ENCODE data around the gene KCNC2. TPM values are rescaled to one million over a fixed set of nuclear protein-coding genes. Genes with fewer than 3 reads are reported as not detected.

The KCNC2 gene
- total RNA-seq (not detected), polyA plus RNA-seq (not detected)

DNA sequence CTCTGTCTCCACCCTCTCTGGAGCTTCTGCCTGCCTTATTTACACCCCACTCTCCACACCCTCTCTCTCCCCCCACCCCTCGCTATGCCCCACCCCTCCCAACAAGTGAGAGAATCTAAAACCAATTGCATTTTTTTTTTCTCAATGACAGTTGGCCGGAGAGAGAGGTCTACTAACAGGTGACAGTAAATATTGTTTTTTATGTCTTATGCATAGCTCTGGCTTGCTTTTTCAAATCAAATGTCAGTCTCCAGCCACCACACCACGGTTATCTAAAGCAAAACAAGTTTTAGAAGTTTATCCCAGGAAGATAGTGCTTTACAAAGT, at the start of gene KCNC2:
KCNC2 (minus strand) TSS at position 28 of the 327 bp plus-strand sequence.
- Mint-ChIP-seq H3K9me3 (peaks cover 0 to 22% (median 9%) of the 10 kb centered on the region in 8 donors), H3K27ac (peak within 1 kb of the TSS in 1 of 7 donors; percentile 81), H3K36me3 (no peaks in the 10 kb centered on the region), H3K4me1 (peaks cover 5 to 16% (median 8%) of the 10 kb centered on the region in 4 donors), H3K4me3 (peak within 1 kb of the TSS in 3 of 8 donors; percentile 10 to 59 (median 22)), H3K27me3 (peaks cover 30 to 43% of the 10 kb centered on the region in 2 donors)
- H3K27me3 ChIP-seq (ENCODE audit: insufficient read depth, low read length): peaks cover 17% of the 10 kb centered on the region
- intact Hi-C loops (cut with micrococcal nuclease): no loop called here
- ChIA-PET CTCF (ENCODE audit: partially characterized antibody) (no interaction called here), POLR2A (ENCODE audit: partially characterized antibody) (no interaction called here)
- no peaks in the 10 kb centered on the region for H3K9me3 ChIP-seq (ENCODE audit: control insufficient read depth in 1 of 2, low read length in 2 of 2)
- no peak for DNase-seq
- H3K4me3 ChIP-seq (ENCODE audit: low read length in 2 of 2): no peak within 1 kb of the TSS
- no peak within 1 kb of the TSS for H3K27ac ChIP-seq (ENCODE audit: low read depth, low read length)
- H3K36me3 ChIP-seq (ENCODE audit: insufficient read depth, low read length): no peaks in the 10 kb centered on the region
- H3K4me1 ChIP-seq (ENCODE audit: insufficient read depth, low read length): peaks cover 8% of the 10 kb centered on the region

DNA sequence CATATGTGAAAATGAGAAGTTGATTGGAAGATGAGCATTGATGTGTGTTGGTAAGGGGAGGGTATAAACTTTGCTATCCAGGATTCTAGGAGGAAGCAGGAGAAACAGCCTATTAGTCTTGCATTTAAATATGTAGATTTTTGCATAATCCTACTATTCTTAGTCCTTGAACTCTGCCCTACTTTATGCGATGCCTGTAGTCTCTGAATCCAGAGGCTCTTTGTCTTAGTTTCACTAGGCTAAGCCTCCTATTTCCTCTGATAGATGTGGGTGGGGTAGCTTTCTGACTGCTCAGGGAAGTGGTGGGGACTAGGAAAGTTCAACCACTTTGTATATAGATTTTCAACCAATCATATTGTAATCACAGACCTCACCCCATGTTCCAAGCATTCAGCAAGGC, 49.5 kb upstream of the KCNC2 start:
- CTCF ChIA-PET (ENCODE audit: partially characterized antibody): no interaction called here
- no peaks in the 10 kb centered on the region for H3K36me3 ChIP-seq (ENCODE audit: insufficient read depth, low read length)
- Mint-ChIP-seq H3K4me3 (no peak overlapping the region), H3K4me1 (peaks cover 17 to 35% (median 27%) of the 10 kb centered on the region in 4 donors), H3K27ac (no peak overlapping the region), H3K36me3 (no peaks in the 10 kb centered on the region), H3K27me3 (no peaks in the 10 kb centered on the region), H3K9me3 (no peaks in the 10 kb centered on the region)
- no peaks in the 10 kb centered on the region for H3K27me3 ChIP-seq (ENCODE audit: insufficient read depth, low read length)
- peaks cover 14% of the 10 kb centered on the region for H3K4me1 ChIP-seq (ENCODE audit: insufficient read depth, low read length)
- POLR2A ChIA-PET (ENCODE audit: partially characterized antibody): no interaction called here
- intact Hi-C loops (cut with micrococcal nuclease): no loop called here
- DNase-seq: no peak
- no peak overlapping the region for H3K27ac ChIP-seq (ENCODE audit: low read depth, low read length)
- no peaks in the 10 kb centered on the region for H3K9me3 ChIP-seq (ENCODE audit: control insufficient read depth in 1 of 2, low read length in 2 of 2)
- no peak overlapping the region for H3K4me3 ChIP-seq (ENCODE audit: low read length in 2 of 2)

DNA sequence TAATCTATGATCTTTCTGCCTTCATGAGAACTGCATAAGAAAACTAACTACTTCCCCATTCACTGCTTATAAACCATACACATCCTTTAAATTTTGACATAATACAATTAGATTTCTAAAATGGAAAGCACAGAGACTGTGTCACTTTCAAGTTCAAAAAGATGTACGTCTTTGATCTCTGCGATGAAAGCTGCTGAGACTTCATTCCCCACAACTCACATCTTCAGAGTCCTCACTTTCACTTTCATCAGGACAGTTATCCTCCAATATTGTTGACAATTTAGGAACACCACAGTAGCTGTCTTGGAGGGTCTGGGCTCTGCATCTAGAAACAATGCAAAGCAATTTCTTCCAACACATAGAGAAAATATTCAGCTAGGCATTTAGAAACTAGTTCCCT, 47.9 kb upstream of the KCNC2 start:
- Mint-ChIP-seq H3K36me3 (no peaks in the 10 kb centered on the region), H3K4me3 (peak overlapping the region in 6 of 8 donors; percentile 5 to 68 (median 50)), H3K9me3 (peaks cover 0 to 2% (median 0%) of the 10 kb centered on the region in 8 donors), H3K4me1 (peaks cover 17 to 35% (median 27%) of the 10 kb centered on the region in 4 donors), H3K27me3 (no peaks in the 10 kb centered on the region), H3K27ac (peak overlapping the region in 3 of 7 donors; percentile 8 to 72 (median 59))
- no peak overlapping the region for H3K27ac ChIP-seq (ENCODE audit: low read depth, low read length)
- no peaks in the 10 kb centered on the region for H3K27me3 ChIP-seq (ENCODE audit: insufficient read depth, low read length)
- POLR2A ChIA-PET (ENCODE audit: partially characterized antibody): no interaction called here
- H3K9me3 ChIP-seq (ENCODE audit: control insufficient read depth in 1 of 2, low read length in 2 of 2): no peaks in the 10 kb centered on the region
- no peak overlapping the region for H3K4me3 ChIP-seq (ENCODE audit: low read length in 2 of 2)
- peak in 4 of 5 donors; percentile 16 to 34 (median 18) for DNase-seq
- CTCF ChIA-PET (ENCODE audit: partially characterized antibody): no interaction called here
- peaks cover 14% of the 10 kb centered on the region for H3K4me1 ChIP-seq (ENCODE audit: insufficient read depth, low read length)
- intact Hi-C loops (cut with micrococcal nuclease): no loop called here
- no peaks in the 10 kb centered on the region for H3K36me3 ChIP-seq (ENCODE audit: insufficient read depth, low read length)

DNA sequence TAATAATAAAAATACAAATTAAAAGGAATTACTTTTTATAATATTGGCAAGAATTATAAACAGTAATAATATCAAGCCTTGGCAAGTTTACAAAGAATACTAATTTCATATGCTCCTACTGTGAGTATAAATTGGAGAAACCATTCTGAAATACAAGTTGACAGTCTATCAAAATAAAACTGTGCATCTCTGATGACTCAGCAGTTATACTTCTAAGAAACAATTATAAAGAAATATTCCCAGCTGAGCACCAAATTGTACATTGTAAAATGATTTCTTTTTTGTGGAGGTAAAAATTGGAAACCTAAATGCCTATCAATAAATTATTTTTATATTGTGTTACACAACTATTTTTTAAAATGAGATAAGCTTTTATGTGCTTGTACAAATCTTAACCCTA, 35.5 kb upstream of the KCNC2 start:
- DNase-seq: no peak
- H3K4me1 Mint-ChIP-seq: no peaks in the 10 kb centered on the region
- H3K27me3 Mint-ChIP-seq: peaks cover 2 to 3% of the 10 kb centered on the region in 2 donors
- peaks cover 0 to 11% (median 5%) of the 10 kb centered on the region in 8 donors for H3K9me3 Mint-ChIP-seq
- Histone ChIP-seq H3K4me1 (ENCODE audit: insufficient read depth, low read length) (no peaks in the 10 kb centered on the region), H3K27me3 (ENCODE audit: insufficient read depth, low read length) (no peaks in the 10 kb centered on the region), H3K4me3 (ENCODE audit: low read length in 2 of 2) (no peak overlapping the region), H3K36me3 (ENCODE audit: insufficient read depth, low read length) (no peaks in the 10 kb centered on the region), H3K9me3 (ENCODE audit: control insufficient read depth in 1 of 2, low read length in 2 of 2) (no peaks in the 10 kb centered on the region), H3K27ac (ENCODE audit: low read depth, low read length) (no peak overlapping the region)
- POLR2A ChIA-PET (ENCODE audit: partially characterized antibody): no interaction called here
- H3K4me3 Mint-ChIP-seq: no peak overlapping the region
- peaks cover 1 to 2% of the 10 kb centered on the region in 2 donors for H3K36me3 Mint-ChIP-seq
- CTCF ChIA-PET (ENCODE audit: partially characterized antibody): interaction anchor here (0.7 kb wide), 1 partner anchor 348 kb away, joined by 3 read pairs; no protein-coding TSS in a partner anchor
- intact Hi-C loops (cut with micrococcal nuclease): no loop called here
- H3K27ac Mint-ChIP-seq: no peak overlapping the region

DNA sequence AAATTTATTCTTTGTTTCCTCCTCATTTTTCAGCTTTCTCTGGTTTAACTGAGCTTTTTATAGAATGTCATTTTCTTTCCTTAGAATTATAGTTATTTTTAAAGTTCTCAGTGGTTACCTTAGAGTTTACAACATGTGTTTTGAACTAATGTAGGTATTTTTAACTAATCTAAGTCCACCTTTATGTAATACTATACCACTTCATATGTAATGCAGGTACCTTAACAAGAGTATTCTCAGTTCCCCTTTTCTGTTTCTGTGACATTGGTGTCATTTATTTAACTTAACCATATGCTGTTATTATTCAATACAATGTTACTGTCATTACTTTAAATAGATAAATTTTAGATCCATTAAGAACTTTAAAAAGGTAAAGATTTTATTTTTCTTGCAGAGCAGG, 30.3 kb upstream of the KCNC2 start:
- H3K27me3 Mint-ChIP-seq: peaks cover 2 to 3% of the 10 kb centered on the region in 2 donors
- H3K4me3 Mint-ChIP-seq: no peak overlapping the region
- Histone ChIP-seq H3K36me3 (ENCODE audit: insufficient read depth, low read length) (no peaks in the 10 kb centered on the region), H3K4me1 (ENCODE audit: insufficient read depth, low read length) (no peaks in the 10 kb centered on the region), H3K27me3 (ENCODE audit: insufficient read depth, low read length) (no peaks in the 10 kb centered on the region), H3K9me3 (ENCODE audit: control insufficient read depth in 1 of 2, low read length in 2 of 2) (no peaks in the 10 kb centered on the region), H3K4me3 (ENCODE audit: low read length in 2 of 2) (no peak overlapping the region), H3K27ac (ENCODE audit: low read depth, low read length) (no peak overlapping the region)
- peaks cover 0 to 16% (median 6%) of the 10 kb centered on the region in 8 donors for H3K9me3 Mint-ChIP-seq
- POLR2A ChIA-PET (ENCODE audit: partially characterized antibody): no interaction called here
- peaks cover 1 to 2% of the 10 kb centered on the region in 2 donors for H3K36me3 Mint-ChIP-seq
- CTCF ChIA-PET (ENCODE audit: partially characterized antibody): no interaction called here
- DNase-seq: no peak
- no peaks in the 10 kb centered on the region for H3K4me1 Mint-ChIP-seq
- intact Hi-C loops (cut with micrococcal nuclease): no loop called here
- no peak overlapping the region for H3K27ac Mint-ChIP-seq

DNA sequence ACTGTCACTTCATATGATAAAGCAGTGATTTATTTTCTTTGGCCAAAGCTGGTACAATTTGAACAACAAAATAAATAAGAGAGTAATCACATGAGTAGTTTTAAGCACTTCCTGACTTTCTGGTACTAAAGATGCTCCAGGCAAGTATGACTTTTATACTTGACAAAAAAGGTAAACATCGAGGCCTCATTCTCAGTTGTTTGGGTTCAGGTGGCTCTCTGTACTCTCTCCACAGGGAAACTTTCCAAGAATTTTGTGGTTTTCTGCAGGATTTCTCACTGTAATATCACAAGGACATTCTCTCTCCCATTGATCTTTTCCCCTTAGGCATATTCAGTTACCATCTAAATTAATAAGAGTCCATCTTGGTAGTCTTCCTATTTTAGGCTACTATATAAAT, 26.6 kb upstream of the KCNC2 start:
- ChIA-PET CTCF (ENCODE audit: partially characterized antibody) (no interaction called here), POLR2A (ENCODE audit: partially characterized antibody) (no interaction called here)
- Mint-ChIP-seq H3K4me1 (no peaks in the 10 kb centered on the region), H3K27me3 (peaks cover 0 to under 1% of the 10 kb centered on the region in 2 donors), H3K27ac (no peak overlapping the region), H3K4me3 (no peak overlapping the region), H3K36me3 (peaks cover 1 to 2% of the 10 kb centered on the region in 2 donors), H3K9me3 (peaks cover 4 to 14% (median 8%) of the 10 kb centered on the region in 8 donors)
- intact Hi-C loops (cut with micrococcal nuclease): no loop called here
- no peak overlapping the region for H3K27ac ChIP-seq (ENCODE audit: low read depth, low read length)
- no peak overlapping the region for H3K4me3 ChIP-seq (ENCODE audit: low read length in 2 of 2)
- no peaks in the 10 kb centered on the region for H3K27me3 ChIP-seq (ENCODE audit: insufficient read depth, low read length)
- DNase-seq: no peak
- H3K9me3 ChIP-seq (ENCODE audit: control insufficient read depth in 1 of 2, low read length in 2 of 2): no peaks in the 10 kb centered on the region
- no peaks in the 10 kb centered on the region for H3K36me3 ChIP-seq (ENCODE audit: insufficient read depth, low read length)
- H3K4me1 ChIP-seq (ENCODE audit: insufficient read depth, low read length): no peaks in the 10 kb centered on the region

DNA sequence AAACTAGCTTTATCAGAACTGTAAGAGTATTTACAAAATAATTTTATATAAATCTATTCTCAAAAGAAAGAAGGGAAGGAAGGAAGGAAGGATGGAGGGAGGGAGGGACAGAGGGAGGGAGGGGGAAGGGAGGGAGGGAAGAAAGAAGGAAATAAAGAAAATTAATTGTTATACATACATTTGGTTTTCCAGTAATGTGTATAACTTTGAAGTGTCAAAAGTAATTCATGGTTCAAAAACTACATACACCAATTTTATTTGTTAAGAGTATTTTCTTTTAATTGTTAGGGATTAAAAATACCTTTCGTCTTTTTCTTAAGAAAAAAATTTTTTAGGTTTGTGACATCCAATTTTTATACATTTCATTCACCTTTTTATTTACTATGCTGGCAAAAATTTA, 17.5 kb upstream of the KCNC2 start:
- no peak overlapping the region for H3K4me3 Mint-ChIP-seq
- H3K4me1 Mint-ChIP-seq: no peaks in the 10 kb centered on the region
- intact Hi-C loops (cut with micrococcal nuclease): no loop called here
- H3K36me3 Mint-ChIP-seq: no peaks in the 10 kb centered on the region
- H3K9me3 ChIP-seq (ENCODE audit: control insufficient read depth in 1 of 2, low read length in 2 of 2): no peaks in the 10 kb centered on the region
- H3K9me3 Mint-ChIP-seq: peaks cover 0 to 11% (median 6%) of the 10 kb centered on the region in 8 donors
- no peaks in the 10 kb centered on the region for H3K27me3 ChIP-seq (ENCODE audit: insufficient read depth, low read length)
- no peak overlapping the region for H3K27ac Mint-ChIP-seq
- peaks cover 0 to 6% of the 10 kb centered on the region in 2 donors for H3K27me3 Mint-ChIP-seq
- no peak for DNase-seq
- POLR2A ChIA-PET (ENCODE audit: partially characterized antibody): no interaction called here
- H3K4me1 ChIP-seq (ENCODE audit: insufficient read depth, low read length): no peaks in the 10 kb centered on the region
- no peaks in the 10 kb centered on the region for H3K36me3 ChIP-seq (ENCODE audit: insufficient read depth, low read length)
- H3K27ac ChIP-seq (ENCODE audit: low read depth, low read length): no peak overlapping the region
- CTCF ChIA-PET (ENCODE audit: partially characterized antibody): no interaction called here
- no peak overlapping the region for H3K4me3 ChIP-seq (ENCODE audit: low read length in 2 of 2)

DNA sequence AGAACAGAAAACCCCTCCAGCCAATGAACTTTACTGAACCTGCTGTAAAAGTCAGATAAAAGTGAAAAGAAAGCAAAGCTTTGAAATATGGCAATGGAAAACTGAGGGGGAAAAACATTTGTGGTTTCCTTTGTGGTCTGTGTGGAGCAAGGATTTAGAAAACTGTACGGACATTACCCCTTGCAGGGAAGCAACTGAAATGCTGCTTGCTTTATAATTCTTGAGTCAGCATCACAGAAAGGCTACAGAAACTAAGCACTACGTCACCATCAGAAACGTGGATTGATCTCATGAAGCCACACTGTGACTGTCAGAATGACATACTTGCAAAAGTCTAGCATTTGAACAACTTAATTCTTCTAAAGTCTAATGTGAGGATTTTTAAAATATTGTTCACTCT, 2.4 kb upstream of the KCNC2 start:
- Mint-ChIP-seq H3K27ac (no peak overlapping the region), H3K36me3 (no peaks in the 10 kb centered on the region), H3K4me1 (peaks cover 1 to 9% (median 7%) of the 10 kb centered on the region in 4 donors), H3K9me3 (peaks cover 0 to 17% (median 3%) of the 10 kb centered on the region in 8 donors), H3K4me3 (no peak overlapping the region), H3K27me3 (peaks cover 13 to 28% of the 10 kb centered on the region in 2 donors)
- no peaks in the 10 kb centered on the region for H3K36me3 ChIP-seq (ENCODE audit: insufficient read depth, low read length)
- peaks cover 8% of the 10 kb centered on the region for H3K4me1 ChIP-seq (ENCODE audit: insufficient read depth, low read length)
- ChIA-PET CTCF (ENCODE audit: partially characterized antibody) (no interaction called here), POLR2A (ENCODE audit: partially characterized antibody) (no interaction called here)
- intact Hi-C loops (cut with micrococcal nuclease): no loop called here
- H3K27me3 ChIP-seq (ENCODE audit: insufficient read depth, low read length): peaks cover 8% of the 10 kb centered on the region
- H3K4me3 ChIP-seq (ENCODE audit: low read length in 2 of 2): no peak overlapping the region
- H3K9me3 ChIP-seq (ENCODE audit: control insufficient read depth in 1 of 2, low read length in 2 of 2): no peaks in the 10 kb centered on the region
- no peak for DNase-seq
- no peak overlapping the region for H3K27ac ChIP-seq (ENCODE audit: low read depth, low read length)

Measured in CD4-positive, alpha-beta memory T cell (primary cell).